Muscle of arm (tissue), 12 donors: Measurements from ENCODE around the gene SLC2A8. TPM values are rescaled to one million over a fixed set of nuclear protein-coding genes. Genes with fewer than 3 reads are reported as not detected.

ENCODE experiments used
- DNase-seq: peaks from one replicate; pipeline ENCODE4 v3.0.0-alpha.2; 2013
- polyA plus RNA-seq, 12 donors: library from polyadenylated mRNA; unstranded; fragments of 120-200 nt; gene quantifications; one replicate each; pipeline ENCODE4 v1.2.1, GENCODE V29; 2013; ENCODE audit not compliant: insufficient read length in 12 of 12

The SLC2A8 gene
- polyA plus RNA-seq, 12 donors, result 8.7 to 16.1 (median 11.9) TPM; not detected in 1

DNA sequence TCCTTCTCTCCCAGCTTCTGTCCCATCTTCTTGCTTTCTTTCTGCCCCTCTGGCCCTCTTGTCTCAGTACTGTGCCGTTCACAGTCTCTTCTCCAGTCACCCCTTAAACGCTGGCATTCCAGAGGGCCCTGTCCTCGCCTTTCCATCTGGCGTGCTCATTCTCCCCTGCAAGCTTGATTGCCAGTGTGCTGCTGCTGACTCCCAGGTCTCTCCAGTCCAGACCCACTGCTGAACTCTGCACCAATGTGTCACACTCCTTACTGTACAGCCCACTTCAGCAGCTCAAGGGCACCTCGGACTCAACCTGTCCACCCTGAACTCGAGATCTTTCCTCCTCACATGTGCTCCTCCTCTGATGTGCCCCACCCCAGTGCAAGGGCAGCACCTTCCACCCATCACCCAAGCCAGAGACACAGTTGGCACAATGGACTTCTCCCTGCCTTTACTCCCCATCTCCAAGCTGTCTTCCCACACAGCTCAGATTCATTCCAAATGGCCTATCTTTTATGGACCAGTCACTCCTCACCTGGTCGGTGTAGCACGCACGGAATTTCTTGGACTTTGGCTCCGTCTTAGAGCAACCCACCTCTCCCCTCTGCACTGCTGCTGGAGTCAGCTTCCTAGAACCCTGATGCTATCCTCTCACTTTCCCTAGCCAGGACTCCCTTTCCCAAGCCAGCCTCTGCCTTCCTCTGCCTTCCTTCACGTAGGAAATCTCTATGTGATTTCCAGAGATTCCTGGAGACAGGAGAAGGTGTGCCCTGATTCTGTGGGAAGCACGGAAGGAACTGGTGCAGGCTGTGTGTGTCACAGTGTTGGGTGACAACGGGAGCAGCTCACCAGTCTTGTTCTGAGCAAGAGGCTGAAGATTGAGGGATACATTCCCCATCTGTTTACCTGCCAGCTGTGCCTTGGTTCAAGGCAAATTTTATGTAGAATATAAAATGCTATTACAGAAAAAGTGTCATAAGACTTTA, 26.0 kb upstream of the SLC2A8 start:
- DNase-seq, result no peak

GRCh38 chr9:127380479-127380878, 16.5 kb upstream of the SLC2A8 start:
- no peak for DNase-seq

GRCh38 chr9:127382541-127382940, 14.4 kb upstream of the SLC2A8 start:
- DNase-seq, result no peak

- DNase-seq, result no peak
These were observed 12.8 kb upstream of the SLC2A8 start for GRCh38 chr9:127384016-127384730.

- DNase-seq, result no peak
These were observed 12.1 kb upstream of the SLC2A8 start for GRCh38 chr9:127384901-127385300.

DNA sequence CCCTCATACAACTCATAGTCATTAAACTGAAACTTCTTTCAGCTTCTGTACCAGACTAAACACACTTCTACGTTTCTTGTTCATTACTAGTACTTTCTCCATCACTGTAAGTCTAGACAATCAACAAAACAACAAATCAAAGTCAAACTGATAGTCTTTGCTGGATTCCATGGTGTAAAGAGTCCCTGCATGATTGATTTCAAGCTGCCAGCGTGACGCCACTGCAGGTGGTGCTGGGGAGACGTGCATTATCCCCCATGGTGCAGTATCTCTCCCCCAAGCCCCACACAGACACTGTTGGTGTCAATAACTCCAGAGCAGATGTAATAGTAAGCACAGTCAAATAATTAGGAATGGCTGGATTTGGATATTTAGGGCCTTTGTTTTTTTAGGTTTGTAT, 10.7 kb upstream of the SLC2A8 start:
- no peak for DNase-seq

GRCh38 chr9:127386981-127387380, 10.0 kb upstream of the SLC2A8 start:
- DNase-seq, result no peak

DNA sequence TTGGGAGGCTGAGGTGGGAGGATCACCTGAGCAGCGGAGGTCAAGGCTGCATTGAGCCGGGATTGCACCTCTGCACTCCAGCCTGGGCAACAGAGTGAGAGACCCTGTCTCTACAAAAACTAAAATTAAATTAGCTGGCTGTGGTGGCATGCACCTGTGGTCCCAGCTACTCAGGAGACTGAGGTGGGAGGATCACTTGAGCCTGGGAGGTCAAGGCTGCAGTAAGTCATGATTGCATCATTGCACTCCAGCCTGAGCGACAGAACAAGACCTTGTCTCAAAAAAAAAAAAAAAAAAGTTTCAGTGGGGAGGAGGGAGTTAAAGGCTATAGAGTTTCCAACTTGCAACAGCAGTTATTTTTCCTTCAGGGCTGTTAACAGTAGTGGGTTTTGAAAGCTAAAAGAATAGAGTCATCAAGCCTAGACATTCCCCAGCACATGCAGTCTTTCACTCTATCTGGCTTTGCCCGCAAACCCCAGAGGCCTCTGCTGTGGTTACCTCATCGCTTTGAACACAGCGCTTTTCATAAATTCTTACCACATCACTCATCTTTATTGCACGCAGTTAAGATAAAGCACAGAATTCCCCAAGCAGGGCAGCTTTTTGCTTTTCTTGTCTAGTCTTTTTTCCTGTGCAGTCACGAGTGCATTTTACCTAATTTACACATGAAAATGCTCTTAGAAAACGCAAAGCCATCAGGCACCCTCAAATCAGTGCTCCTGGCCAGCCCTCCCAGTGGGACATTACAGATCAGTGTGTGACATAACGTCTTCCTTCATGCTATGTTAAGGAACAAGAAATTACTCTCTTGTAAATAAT, 8.7 kb upstream of the SLC2A8 start:
- no peak for DNase-seq

GRCh38 chr9:127388856-127389238, 8.1 kb upstream of the SLC2A8 start:
- DNase-seq, result no peak

- DNase-seq, result no peak
These were observed 7.4 kb upstream of the SLC2A8 start for GRCh38 chr9:127389381-127390247.

DNA sequence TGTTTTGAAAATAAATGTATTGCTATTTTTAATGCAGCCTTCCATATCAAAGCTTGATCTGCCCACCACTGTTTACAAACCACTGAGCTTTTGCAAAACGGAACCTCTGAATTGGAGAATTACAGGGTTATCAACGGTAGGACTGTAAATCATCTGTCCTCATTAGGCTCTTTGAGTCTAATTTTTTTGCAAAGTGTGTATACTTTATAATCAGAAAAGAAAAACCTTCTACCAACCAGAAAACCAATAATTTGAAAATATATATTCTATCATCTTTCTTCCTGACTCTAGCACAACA, 6.8 kb upstream of the SLC2A8 start:
- DNase-seq, result no peak

DNA sequence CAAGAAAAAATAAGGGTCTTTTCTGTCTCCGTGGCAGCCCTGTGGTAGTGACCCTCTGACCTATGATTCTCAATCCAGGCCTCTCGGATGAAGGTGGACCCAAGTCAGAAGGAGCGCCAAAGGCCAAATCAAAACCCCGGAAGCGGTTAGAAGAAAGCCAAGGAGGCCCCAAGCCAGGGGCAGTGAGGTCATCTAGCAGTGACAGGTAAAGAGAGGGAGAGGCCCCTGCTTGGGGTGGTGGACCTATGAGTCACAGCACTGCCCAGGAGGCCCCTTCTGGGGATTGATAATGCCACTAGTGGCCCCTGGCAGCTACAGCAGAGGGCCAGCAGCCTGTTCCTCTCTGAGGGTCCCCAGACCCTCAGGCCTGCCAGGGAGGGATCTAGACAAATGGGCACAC, 6.4 kb upstream of the SLC2A8 start:
- DNase-seq, result no peak

DNA sequence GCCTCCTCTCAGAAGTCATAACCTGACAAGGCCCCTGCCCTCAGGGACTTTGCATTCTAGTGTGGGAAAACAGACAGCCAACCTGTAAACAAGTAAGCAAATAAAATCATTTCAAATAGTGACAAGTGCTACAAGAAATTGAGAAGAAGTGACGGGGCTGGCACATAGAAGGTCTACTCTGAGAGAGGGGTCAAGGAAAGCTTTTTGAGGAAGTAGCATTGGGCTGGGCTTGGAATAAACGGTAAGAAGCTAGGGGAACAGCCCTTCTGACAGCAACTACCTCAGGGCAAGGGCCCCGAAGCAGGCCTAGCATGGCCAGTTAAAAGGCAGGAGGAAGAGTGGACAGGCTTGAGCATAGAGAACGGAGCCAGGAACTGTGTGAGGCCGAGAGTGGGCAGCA, 4.8 kb upstream of the SLC2A8 start:
- no peak for DNase-seq

- no peak for DNase-seq
These were observed 4.0 kb upstream of the SLC2A8 start for GRCh38 chr9:127392976-127393375.

DNA sequence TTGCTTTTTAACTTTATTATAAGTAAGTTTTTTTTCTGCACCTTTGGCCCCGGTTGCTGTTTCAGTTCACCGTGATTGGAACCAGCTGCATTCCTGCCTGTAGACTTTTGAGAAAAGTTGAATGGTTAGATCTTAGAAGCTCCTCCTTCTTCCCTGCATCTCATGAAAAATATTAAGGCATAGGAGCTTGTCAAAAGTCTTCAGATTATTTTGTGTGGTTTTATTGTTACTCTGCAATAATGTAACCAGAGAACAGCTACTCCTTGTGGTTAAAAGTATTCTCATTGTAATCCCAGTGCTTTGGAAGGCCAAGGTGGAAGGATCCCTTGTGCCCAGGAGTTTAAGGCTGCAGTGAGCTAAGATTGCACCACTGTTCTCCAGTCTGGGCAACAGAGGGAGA, 3.3 kb upstream of the SLC2A8 start:
- no peak for DNase-seq

DNA sequence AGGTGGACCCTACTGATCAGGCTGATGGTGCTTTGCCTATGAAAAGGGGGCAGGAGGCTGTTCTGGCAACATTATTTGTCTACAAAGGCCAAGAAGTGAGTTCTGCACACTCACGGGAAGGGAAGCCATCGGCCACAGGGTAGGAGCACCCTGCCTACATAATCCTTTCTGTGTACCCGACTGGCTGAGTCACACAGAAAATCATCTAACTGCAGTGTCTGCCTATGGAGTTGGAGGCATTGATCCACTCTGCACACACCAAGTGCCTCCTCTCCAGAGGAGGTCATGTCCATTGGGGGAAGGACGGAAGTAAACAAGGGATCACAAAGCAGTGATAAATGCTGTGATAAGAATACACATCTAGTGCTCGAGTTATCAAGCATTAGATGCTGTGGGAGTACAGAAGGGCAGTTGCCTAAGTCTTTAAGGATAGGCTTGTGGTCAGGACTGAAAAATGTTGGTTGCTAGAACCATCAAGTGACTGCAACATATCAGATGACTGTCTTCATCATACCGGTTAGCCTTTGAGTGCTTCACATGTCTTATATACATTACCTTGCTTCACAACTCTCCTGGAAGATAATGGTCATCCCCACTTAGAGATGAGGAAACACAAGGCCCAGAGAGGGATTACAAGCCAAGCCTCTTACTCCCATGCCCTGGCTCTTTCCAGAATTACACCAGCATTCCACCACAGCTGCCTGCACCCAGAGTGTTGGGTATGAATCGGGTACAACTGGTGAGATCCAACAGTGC, 1.3 kb upstream of the SLC2A8 start:
- no peak for DNase-seq

DNA sequence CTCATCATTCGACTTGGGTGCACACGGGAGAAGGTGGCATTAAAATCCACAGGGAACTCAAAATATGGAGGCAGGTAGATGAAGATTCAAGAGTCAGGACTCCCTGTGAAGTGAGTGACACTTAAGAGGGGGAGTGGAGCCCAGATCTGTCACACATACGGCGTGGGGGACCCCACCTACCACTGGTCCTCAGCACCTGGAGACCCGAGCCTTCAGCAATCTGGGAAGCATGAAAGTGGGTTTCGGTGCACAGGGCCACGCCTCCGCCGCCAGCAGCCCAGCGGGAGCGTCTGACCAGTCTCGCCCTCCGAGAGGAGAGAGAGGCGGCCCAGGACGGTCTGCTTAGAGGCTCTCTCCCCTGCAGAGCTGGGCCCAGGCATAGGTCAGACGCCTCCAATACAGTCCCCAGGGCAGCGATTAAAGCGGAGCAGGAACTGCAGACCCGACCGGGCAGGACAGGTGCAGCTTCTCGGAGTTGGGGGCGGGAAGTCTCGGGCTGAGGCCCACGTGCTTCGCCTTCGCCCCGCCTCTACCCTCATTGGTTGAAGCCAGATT, 639 bp upstream of the SLC2A8 start:
- DNase-seq, result no peak

DNA sequence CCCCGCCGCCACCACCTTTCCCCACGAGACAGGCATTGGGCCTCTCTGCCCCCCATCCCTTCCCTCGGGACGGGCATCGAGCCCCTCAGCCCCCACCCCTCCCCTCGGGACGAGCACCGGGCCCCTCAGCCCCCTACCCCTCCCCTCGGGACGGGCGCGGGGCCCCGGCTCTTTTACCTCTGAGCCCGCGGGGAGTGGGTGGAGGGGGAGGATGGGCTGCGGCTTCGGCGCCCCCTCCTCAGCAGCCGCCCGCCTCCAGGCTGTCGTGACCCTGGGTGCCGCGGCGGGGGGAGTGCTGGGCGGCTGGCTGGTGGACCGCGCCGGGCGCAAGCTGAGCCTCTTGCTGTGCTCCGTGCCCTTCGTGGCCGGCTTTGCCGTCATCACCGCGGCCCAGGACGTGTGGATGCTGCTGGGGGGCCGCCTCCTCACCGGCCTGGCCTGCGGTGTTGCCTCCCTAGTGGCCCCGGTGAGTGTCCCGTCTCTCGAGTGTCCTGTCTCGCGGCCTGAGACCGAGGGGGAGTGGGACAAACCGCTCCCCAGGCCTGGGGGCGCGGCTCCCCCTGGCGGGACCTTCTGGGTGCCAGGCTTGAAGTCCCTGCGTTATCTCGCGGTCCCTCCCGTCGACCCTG, 791 bp downstream of the SLC2A8 start:
- DNase-seq, result peak; percentile 38

GRCh38 chr9:127398275-127398647, 1.3 kb downstream of the SLC2A8 start:
- DNase-seq, result no peak
